Raji (cell line): ENCODE results near the gene PCCA.

Experiments used
- POLR2A ChIP-seq: IDR thresholded peaks from 2 replicates; pipeline ENCODE4 v1.6.1; 2011; ENCODE audit warnings: low read depth, low read length, control low read depth; ENCODE audit not compliant: insufficient read depth

The PCCA gene

GRCh38 chr13:100526318-100527000 lies 437.6 kb downstream of the PCCA start:
- no peak for TF ChIP-seq POLR2A

GRCh38 chr13:100527644-100528043 lies 438.8 kb downstream of the PCCA start:
- TF ChIP-seq POLR2A: no peak

- TF ChIP-seq POLR2A: no peak
Measured at GRCh38 chr13:100528353-100528752, 439.5 kb downstream of the PCCA start.

- no peak for TF ChIP-seq POLR2A
Measured at GRCh38 chr13:100528820-100529219, 439.9 kb downstream of the PCCA start.

GRCh38 chr13:100529666-100530377 lies 440.9 kb downstream of the PCCA start:
- no peak for TF ChIP-seq POLR2A

GRCh38 chr13:100530671-100531213 lies 441.8 kb downstream of the PCCA start:
- TF ChIP-seq POLR2A: no peak

GRCh38 chr13:100532090-100532766 lies 443.3 kb downstream of the PCCA start:
- no peak for TF ChIP-seq POLR2A

GRCh38 chr13:100532836-100533435 lies 444.0 kb downstream of the PCCA start:
- no peak for TF ChIP-seq POLR2A

- TF ChIP-seq POLR2A: no peak
Measured at GRCh38 chr13:100533588-100534041, 444.7 kb downstream of the PCCA start.

- TF ChIP-seq POLR2A: no peak
Measured at GRCh38 chr13:100534147-100534843, 445.4 kb downstream of the PCCA start.

- no peak for TF ChIP-seq POLR2A
Measured at GRCh38 chr13:100534911-100535310, 446.0 kb downstream of the PCCA start.

- TF ChIP-seq POLR2A: no peak
Measured at GRCh38 chr13:100535426-100536135, 446.7 kb downstream of the PCCA start.

- TF ChIP-seq POLR2A: no peak
Measured at GRCh38 chr13:100536643-100537180, 447.8 kb downstream of the PCCA start.

- no peak for TF ChIP-seq POLR2A
Measured at GRCh38 chr13:100537486-100537885, 448.6 kb downstream of the PCCA start.
